SIG-M5 (cell line): ENCODE measurements around the gene POLR2F.

ENCODE experiments used
- DNase-seq: peaks from one replicate; lab custom pipeline; 2025; lab: John Stamatoyannopoulos, UW

Gene POLR2F

DNA sequence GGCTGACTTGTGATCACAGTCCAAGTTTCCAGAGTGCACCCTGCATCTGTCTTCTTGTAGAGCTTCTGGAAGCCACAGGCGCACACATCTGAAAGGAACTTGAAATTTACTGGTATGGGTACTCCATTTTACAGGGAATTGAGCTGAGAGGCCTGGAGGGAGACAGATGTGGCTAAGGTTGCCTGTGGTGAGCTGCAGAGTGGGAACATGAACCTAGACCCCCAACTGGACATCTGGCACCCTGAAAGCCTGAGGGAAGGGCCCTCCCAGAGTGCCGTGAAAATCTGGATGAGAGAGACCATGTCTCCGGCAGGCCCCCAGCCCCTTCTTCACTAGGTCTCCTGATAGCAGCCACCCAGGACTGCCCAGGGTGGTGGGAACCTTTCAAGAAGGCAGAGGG lies 53.4 kb downstream of the POLR2F start:
- DNase-seq: no peak

- no peak for DNase-seq
These were observed 53.9 kb downstream of the POLR2F start for GRCh38 chr22:38007330-38007902.

DNA sequence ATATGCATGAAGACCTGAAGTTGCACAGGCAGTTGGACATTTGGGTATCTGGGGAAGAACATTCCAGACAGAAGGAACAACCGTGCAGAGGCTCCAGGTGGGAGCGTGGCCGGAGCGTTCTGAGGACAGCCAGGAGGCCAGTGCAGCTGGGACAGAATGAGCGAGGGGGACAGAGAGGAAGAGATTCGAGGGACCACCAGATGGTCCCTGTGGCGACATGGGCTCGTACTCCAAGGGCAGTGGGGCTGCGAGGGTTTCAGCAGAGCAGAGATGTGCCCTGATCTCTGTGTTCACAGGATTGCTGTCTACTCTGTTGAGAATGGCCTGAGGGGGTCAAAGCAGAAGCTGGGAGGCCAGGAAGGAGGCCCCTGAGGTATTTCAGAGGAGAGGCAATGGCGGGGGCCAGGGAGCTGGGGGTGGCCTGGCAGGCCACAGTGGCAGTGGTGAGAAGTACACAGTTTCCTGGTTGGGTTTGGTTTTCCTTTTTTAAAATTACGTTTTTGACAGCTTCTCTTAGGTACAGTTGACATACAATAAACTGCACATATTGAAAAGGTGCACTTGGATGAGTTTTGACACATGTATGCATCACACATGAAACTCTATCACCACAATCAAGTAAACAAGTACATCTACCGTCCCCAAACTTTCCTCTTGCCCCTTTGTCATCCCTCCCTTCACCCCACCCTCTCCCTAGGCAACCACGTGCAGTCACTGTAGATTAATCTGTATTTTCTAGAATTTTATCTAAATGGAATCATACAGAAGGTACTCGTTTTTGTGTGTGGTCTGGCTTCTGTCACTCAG lies 55.7 kb downstream of the POLR2F start:
- no peak for DNase-seq

GRCh38 chr22:38012604-38013072 lies 59.1 kb downstream of the POLR2F start:
- DNase-seq: no peak

DNA sequence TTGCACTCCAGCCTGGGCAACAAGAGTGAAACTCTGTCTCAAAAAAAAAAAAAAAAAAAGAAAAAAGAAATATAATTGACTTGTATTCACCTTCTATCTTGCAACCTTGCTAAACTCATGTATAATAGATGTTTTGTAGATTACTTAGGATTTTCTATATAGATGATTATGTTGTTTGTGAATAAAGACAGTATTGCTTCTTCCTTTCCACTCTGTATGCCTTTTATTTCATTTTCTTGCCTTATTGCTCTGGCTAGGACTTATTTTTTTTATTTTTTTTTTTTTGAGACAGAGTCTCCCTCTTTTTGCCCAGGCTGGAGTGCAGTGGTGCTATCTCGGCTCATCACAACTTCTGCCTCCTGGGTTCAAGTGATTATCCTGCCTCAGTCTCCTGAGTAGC lies 60.6 kb downstream of the POLR2F start:
- no peak for DNase-seq

DNA sequence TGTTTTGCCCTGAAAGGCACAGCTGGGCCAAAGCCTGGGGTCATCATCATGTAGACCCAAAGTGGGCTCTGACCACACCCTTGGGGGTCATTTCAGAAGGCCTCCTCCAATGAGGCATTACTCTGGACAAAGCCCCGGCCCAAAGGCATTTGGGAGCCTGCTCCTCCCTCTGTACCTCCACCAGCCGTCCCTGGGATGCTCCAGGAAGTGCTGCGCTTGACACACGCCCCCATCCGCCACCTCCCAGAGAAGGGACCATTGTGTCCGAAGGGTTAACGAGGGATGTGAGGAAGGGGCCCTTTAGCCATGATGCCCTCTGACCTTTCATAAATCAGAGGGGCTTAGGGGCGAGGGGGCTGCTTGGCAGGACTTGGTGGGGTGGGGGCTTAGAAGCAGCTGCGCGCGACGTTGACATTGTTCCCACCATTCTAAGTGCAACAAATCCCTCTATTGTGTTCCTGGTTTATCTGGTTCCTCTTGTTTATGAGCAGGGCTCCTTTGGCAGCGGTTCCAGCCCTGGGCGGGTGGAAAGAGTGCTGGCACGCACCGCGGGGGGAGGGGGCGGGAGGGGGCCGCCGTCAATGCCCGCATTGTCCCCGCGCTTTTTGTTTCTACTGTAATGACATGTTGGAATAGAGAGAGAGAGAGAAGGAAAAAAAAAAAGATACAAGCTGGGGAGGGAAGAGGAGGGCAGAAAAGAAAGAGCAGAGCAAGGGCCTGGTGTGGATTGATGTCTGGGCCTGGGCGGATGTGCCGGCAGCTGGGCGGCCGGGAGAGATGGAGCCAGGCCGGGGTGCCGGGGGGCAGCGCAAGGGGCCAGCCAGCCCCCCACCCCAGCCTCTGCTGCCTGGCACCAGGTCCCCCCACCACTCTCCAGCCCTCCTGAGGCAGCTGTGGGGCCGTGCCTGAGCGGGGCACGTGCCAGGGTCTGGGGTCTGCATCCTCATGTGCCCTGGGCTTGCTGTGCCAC lies 63.0 kb downstream of the POLR2F start:
- no peak for DNase-seq

DNA sequence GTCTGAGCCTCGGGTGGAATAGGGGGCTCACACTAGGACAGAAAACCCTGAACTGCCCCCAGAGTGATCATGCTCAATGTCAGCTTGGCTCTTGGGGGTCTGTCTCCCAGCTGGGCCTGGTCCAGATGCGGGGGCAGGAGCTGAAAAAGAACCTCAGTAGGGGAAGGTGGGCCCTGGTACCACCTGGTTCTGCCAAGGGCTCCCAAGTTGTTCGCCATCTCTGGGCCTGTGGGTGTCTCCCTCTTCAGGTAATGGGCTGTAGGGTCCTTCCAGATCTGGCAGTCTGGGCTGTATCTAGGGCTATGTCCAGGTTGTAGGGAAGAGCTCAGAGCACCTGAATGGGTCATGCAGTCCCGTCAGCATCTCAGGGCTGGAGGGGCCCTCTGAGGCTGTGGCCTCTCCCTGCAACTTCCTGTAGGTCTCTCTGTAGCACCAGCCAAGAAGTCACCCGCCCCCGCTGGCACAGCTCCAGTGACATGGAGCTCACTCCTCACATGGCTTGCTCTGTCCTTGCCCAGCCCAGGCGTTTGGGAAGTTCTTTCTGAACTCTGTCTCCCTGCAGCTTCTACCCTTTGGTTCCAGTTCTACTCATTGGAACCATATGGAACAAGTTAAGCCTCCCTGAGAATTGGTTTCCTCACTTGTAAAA lies 63.9 kb downstream of the POLR2F start:
- DNase-seq: no peak

DNA sequence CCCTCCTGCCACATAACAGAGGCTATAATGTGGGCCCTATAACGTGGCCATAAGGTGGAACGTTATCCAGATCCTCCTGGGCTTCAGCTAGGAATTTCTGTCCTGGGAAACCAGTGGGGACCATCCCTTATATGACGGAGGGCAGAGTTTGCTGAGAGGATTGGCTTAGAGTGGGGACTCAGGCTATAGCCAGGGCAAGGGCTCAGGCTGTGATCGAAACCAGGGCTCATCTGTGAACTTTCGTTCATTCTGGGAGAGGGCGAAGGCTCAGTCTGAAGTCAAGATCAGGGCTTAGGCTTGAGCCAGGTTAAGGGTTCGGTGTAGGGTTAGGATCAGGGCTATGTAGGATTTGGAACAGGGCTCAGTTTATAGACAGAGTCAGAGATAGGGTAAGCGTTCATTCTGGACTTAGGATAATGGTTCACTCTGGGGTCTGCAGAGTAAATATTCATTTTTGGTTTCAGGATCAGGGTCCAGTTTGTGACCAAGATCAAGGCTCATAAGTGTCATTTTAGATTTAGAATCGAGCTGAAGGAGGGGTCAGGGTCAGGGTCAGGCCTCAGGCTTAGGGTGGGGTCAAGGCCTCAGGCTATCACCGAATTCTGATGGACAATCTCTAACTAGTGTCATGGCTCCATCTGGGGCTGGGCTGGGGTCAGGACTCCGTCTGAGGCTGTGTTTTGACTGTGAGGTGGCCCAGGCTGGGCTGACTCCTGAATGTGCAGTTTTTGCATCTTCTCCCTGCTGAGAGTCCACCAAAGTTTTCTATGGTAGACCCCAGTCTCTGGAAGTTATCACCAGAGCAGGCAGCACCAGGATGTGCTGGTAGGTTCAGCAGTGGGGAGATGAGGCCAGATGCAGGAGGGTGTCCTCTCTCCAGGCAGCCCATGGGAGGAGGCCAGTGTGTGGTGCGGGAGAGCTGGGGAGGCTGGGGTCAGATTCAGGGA lies 64.7 kb downstream of the POLR2F start:
- DNase-seq: no peak
